Activated CD4-positive, alpha-beta T cell treated with anti-CD3 and anti-CD28 coated beads, Interleukin-2, amount 50 U/mL, for 1 hour (primary cell): Measurements from ENCODE around the gene TKFC.
A peak's percentile ranks its signal among the peaks of the same experiment; 100 is the strongest.

Experiments
- DNase-seq: peaks from one replicate; pipeline ENCODE4 v3.0.0-alpha.2; 2020

TKFC gene

DNA sequence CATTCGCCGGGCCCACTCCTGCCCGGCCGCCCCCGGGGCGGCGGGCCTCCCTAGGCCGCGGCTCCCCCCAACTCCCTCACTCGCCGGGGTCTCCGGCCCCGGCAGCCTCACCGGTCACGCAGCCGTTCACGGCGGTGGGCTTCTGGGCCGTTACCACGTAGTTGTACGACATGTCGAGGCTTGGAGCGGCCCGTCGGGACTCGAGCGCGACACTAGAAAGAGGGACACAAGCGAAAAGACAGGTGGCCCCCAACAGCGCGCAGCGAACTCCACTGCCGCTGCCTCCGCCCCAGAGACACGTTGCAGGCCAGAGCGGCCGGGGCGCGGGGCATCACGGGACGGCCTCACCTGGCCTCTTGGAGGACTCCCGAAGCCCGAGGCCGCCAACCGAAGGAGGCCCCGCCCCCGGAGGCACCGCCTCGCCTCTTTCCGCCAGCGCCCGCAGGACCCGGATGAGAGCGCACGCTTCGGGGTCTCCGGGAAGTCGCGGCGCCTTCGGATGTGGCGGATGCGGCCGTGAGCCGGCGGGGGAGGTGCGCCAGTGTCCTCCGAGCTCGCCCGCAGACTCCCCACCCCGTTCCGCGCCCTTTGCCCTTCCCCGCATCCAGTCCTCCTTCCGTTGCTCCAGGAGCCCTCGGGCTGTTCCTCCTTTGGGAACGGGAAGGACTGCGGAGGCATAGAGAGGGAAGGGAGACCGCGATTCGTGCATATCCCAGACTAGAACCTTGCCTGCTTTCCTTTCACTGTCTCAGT is at the start of gene TKFC, which contains the start of gene DDB1:
TKFC (plus strand) TSS at position 432 of the 753 bp plus-strand sequence. CDS start 1,501 bp downstream, outside the sequence.
DDB1 (minus strand) TSS at position 309 of the 753 bp plus-strand sequence; CDS start at position 172, 137 bp downstream.
- peak; percentile 96 for DNase-seq

GRCh38 chr11:61283613-61284012 is 49.4 kb upstream of the TKFC start:
- no peak for DNase-seq

GRCh38 chr11:61287338-61287977 is 45.6 kb upstream of the TKFC start:
- no peak for DNase-seq

- DNase-seq = no peak
These were observed 41.9 kb upstream of the TKFC start for GRCh38 chr11:61290905-61291690.

DNA sequence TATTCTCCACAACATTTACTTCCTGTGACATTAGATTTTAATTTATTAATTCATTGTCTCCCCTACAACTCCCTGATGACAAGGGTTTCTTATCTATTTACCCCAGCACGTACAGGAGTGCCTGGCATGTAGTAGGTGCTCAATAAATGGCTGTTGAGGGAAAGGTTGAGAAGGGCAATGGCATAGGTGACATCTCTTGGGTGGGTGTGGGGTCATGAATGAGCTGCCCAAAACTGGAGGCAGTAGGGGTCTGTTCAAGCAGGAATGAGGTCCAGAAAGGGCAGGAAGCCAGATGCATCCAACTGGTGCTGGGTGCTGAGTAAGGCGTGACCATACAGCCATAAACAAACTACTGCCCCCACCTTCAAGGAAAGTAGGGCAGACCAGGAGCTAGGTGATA is 40.7 kb upstream of the TKFC start:
- no peak for DNase-seq

GRCh38 chr11:61293867-61294716 is 38.9 kb upstream of the TKFC start:
- no peak for DNase-seq

- peak; percentile 51 for DNase-seq
These were observed 38.1 kb upstream of the TKFC start, which contains the start of gene VWCE for GRCh38 chr11:61294717-61295595. TSS of gene VWCE (minus strand) at chr11:61295316. CDS start at chr11:61295037, 279 bp downstream.

DNA sequence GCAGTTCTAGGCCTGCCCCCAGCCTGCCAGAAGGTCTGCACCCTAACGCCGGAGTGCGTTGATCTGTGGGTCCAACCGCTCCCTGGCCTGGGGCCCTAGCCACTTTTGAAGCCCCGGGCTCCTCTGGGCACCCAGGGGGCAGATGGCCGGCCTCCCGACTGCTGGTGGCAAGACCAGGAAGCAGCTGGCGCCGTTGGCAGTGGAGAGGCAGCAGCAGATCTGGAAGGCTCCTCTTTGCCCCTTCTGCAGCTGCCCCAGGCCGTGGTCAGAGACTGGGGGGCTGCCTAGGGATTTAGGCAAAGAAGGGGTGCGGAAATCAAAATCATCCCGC is 37.5 kb upstream of the TKFC start:
- DNase-seq = no peak

DNA sequence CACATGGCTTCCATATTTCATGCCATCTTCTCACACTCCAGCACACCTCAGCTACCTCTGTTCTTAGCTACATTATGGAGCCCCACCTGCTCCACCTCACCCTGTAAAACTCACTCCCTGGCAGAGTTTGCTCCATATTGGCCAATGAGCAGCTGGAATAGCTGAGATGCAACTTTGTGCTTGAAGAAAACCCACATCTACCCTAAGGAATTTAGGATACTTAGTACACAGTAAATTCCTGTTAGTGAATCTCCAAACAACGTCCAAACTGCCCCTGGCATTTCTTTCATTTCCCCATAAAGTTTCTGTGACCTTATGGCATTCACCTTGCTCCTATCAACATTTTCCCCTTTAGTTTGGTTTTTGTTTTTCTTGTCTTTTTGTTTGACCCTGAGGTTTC is 35.7 kb upstream of the TKFC start:
- no peak for DNase-seq

DNA sequence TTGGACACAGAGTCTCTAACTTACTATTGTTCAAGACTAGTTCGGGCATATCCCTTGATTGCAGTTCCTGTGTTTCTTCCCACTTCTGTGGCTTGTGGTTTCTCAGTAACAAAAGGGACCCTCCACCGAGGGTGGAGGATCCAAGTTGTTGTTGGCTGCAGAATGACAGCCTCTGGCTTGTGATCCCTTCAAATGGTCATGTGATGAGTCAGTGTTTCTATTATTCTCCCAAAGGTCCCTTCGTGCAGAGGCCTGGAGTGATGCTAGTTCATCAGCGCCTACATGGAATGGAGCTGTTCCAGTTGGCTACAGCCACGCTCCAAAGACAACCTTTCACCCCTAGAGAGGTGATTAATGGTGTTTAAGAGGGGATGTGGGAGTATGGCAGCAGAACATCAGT is 35.3 kb upstream of the TKFC start:
- no peak for DNase-seq

GRCh38 chr11:61298663-61299244 is 34.3 kb upstream of the TKFC start:
- DNase-seq = no peak

DNA sequence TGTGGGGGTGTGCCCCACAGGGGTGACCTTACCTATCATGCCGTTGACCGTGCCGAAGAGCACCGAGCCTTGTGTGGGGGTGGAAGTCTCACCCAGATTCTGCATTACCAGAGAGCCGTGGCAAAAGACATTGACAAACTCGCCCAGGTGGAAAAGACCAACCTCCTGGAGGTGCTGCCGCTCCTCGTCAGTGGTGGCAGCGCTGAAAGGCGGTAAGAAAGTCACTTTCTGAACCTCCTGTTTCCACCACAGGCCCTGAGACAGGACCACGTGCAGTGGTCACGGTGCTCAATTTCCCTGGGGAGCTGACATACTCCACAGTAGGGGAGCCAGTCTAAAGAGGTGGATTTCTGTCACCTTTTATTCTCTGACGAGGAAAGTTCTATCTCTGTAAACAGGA is 30.5 kb upstream of the TKFC start:
- DNase-seq = no peak

GRCh38 chr11:61303725-61304124 is 29.3 kb upstream of the TKFC start:
- DNase-seq = no peak

DNA sequence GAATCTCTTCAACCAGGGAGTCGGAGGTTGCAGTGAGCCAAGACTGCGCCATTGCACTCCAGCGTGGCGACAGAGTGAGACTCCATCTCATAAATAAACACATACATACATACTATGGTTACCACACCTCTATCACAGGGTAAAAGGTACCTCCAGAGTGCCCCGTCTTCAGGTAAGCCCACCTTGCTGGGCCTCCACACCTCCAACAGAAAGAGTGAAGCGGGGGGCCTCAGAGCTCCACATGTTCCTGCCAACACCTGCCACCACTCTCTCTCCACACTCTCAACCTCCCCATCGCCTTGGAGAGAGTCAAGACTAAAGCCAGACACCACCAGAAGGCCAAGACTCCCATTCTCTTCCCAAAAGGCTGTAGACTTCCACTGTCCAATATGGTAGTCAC is 27.6 kb upstream of the TKFC start:
- DNase-seq = no peak

- no peak for DNase-seq
These were observed 26.8 kb upstream of the TKFC start for GRCh38 chr11:61306221-61306620.

DNA sequence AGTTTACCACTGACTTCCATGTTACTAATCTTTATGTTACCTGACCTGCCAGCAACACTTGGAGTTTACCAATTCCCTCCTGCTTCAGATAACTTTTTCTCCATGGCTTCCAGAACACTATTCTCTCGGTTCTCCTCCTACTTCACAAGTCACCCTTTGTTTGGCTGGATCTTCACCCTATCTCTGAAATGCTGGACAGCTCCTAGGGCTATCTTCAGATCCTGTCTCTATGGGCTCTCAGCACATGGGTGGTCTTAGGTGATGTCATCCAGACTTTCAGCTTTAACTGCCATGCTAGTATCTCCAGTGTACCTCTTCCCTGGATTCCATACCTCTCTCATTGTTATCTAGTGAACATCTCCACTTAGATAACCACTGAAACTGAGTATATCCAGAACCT is 25.7 kb upstream of the TKFC start:
- no peak for DNase-seq

DNA sequence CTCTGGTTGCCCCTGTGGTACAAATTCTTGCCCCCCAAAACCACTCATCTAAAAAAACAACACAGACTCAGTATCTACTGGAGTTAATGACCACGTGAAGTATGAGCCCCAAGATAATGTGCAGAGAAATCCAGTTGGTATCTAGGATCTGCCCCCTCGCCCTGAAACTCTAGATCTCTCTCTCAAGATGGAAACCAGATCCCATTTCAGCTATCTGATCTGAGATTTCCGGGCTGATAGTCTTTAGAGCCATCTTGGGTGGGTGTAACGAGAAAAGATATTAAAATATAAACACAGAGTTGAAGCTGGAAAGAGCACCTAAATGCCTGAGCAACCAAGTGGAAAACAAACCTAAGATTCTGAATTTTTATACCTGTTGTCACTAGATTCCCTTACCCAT is 23.9 kb upstream of the TKFC start:
- DNase-seq = no peak

- no peak for DNase-seq
These were observed 23.3 kb upstream of the TKFC start for GRCh38 chr11:61309739-61310138.

DNA sequence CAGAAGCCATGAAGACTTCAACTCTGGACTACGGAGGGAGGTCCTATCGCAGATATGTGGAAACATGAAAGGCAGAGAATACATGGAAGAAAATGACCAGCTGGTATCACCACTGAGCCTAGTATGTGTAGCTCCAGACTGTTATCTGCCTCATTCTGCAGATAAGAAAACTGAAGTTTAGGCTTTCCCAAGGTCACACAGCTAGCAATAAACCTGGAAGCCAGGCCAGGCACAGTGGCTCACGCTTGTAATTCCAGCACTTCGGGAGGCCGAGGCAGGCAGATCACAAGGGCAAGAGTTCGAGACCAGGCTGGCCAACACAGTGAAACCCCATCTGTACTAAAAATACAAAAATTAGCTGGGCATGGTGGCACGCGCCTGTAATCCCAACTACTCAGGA is 22.3 kb upstream of the TKFC start:
- DNase-seq = no peak

GRCh38 chr11:61315260-61315659 is 17.8 kb upstream of the TKFC start:
- DNase-seq = no peak
